Suprapubic skin (tissue), 3 donors: ENCODE results near the gene CYB5RL.

Experiments
- POLR2AphosphoS5 ChIP-seq, 3 donors: sonication (generic); formaldehyde crosslinking; IDR thresholded peaks; one replicate each; pipeline ENCODE4 v1.6.1; 2017; ENCODE audit warnings: antibody characterized with exemption in 3 of 3
- TF ChIP-seq, protein P1 (sequence below), 2 donors: fragments of 200-600 bp in 1 of 2; fragments of 450-650 bp in 1 of 2; sonication (generic) in 1 of 2; IDR thresholded peaks; one replicate each; pipeline ENCODE4 v1.5.1; 2016 to 2019; ENCODE audit warnings: antibody characterized with exemption in 2 of 2, mild to moderate bottlenecking in 1 of 2, moderate library complexity in 1 of 2

DNA sequence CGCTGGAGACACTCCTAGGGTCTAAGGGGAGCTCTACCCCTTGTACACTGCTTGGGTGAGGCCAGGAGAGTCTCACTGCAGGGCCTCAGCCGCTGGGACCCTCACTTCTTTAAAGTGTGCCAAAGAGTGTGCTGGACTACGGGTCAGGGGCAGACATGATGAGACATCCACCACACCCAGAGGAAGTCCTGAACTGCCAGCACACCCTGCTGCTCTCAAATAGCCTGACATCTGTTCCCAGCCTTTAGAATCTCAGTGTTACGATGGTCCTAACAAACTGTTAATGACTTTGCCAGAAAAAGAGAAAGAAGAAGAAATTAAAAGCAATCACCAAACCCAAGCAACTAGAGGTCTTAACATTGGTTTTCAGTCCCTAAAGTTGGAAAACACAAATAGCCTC, 49.1 kb upstream of the CYB5RL start:
- no peak for TF ChIP-seq POLR2AphosphoS5 (IDR thresholded peaks at IDR 0.05)
- TF ChIP-seq, protein P1, sequence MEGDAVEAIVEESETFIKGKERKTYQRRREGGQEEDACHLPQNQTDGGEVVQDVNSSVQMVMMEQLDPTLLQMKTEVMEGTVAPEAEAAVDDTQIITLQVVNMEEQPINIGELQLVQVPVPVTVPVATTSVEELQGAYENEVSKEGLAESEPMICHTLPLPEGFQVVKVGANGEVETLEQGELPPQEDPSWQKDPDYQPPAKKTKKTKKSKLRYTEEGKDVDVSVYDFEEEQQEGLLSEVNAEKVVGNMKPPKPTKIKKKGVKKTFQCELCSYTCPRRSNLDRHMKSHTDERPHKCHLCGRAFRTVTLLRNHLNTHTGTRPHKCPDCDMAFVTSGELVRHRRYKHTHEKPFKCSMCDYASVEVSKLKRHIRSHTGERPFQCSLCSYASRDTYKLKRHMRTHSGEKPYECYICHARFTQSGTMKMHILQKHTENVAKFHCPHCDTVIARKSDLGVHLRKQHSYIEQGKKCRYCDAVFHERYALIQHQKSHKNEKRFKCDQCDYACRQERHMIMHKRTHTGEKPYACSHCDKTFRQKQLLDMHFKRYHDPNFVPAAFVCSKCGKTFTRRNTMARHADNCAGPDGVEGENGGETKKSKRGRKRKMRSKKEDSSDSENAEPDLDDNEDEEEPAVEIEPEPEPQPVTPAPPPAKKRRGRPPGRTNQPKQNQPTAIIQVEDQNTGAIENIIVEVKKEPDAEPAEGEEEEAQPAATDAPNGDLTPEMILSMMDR (IDR thresholded peaks at IDR 0.05), result no peak
